Measurements from ENCODE around the gene HOXA7. TPM values are rescaled to one million over a fixed set of nuclear protein-coding genes. Genes with fewer than 3 reads are reported as not detected.
A peak's percentile ranks its signal among the peaks of the same experiment; 100 is the strongest.

Gene HOXA7
- total and polyA plus RNA-seq, 12 donors: 7.9 to 39.1 (median 22.7) TPM

- Histone ChIP-seq H3K4me1 (replicated peaks in 1 of 2) (peaks cover 12 to 25% of the 10 kb centered on the region in 2 donors), H3K27ac (peak overlapping the region in 3 of 5 donors; percentile 61 to 92 (median 91))
These were observed 634 bp upstream of the HOXA7 start for GRCh38 chr7:27156916-27157701.

GRCh38 chr7:27155816-27156507 lies 513 bp downstream of the HOXA7 start:
- peak overlapping the region in 2 of 4 donors; percentile 33 to 57 for H3K4me3 ChIP-seq
- WGBS, 4 donors: 1 to 2% (median 1%) methylated on average over 9 to 63 of the region's 63 CpGs
- intact Hi-C loops (cut with DNase I): no loop called here
- peak overlapping the region; percentile 28 to 92 (median 73) for H3K27ac ChIP-seq
- peak; percentile 54 to 67 (median 63) for DNase-seq
- H3K27me3 ChIP-seq: no peaks in the 10 kb centered on the region
- H3K36me3 ChIP-seq (replicated peaks in 1 of 2): no peaks in the 10 kb centered on the region
- TF ChIP-seq POLR2A (IDR thresholded peaks at IDR 0.05) (peak in 1 of 2 donors; percentile 52), CTCF (IDR thresholded peaks at IDR 0.05) (no peak)
- no peaks in the 10 kb centered on the region for H3K9me3 ChIP-seq (replicated peaks in 1 of 3)
- peaks cover 12 to 26% of the 10 kb centered on the region in 2 donors for H3K4me1 ChIP-seq (replicated peaks in 1 of 2)

More at GRCh38 chr7:27156916-27157701, 634 bp upstream of the HOXA7 start:
- H3K27me3 ChIP-seq: no peaks in the 10 kb centered on the region
- intact Hi-C loops (cut with DNase I): no loop called here
- H3K4me3 ChIP-seq: peak overlapping the region in 2 of 4 donors; percentile 33 to 57
- H3K9me3 ChIP-seq (replicated peaks in 1 of 3): no peaks in the 10 kb centered on the region
- WGBS, 4 donors: 38 to 70% (median 49%) methylated on average over 16 to 30 of the region's 30 CpGs
- TF ChIP-seq CTCF (IDR thresholded peaks at IDR 0.05): no peak
- no peak for TF ChIP-seq POLR2A (IDR thresholded peaks at IDR 0.05)
- no peaks in the 10 kb centered on the region for H3K36me3 ChIP-seq (replicated peaks in 1 of 2)
- DNase-seq: peak in 5 of 7 donors; percentile 16 to 56 (median 28)

- no peaks in the 10 kb centered on the region for H3K36me3 ChIP-seq (replicated peaks in 1 of 2)
- peaks cover 7 to 21% of the 10 kb centered on the region in 2 donors for H3K4me1 ChIP-seq (replicated peaks in 1 of 2)
- H3K27ac ChIP-seq: peak overlapping the region; percentile 28 to 92 (median 73)
- peak overlapping the region in 2 of 4 donors; percentile 33 to 57 for H3K4me3 ChIP-seq
- no peaks in the 10 kb centered on the region for H3K27me3 ChIP-seq
- no peaks in the 10 kb centered on the region for H3K9me3 ChIP-seq (replicated peaks in 1 of 3)
- DNase-seq: peak; percentile 44 to 72 (median 60)
- intact Hi-C loops (cut with DNase I): no loop called here
- 19 to 43% (median 31%) methylated on average over 26 to 48 of the region's 48 CpGs for WGBS, 4 donors
- TF ChIP-seq CTCF (IDR thresholded peaks at IDR 0.05) (no peak), POLR2A (IDR thresholded peaks at IDR 0.05) (peak in 1 of 2 donors; percentile 39)
These were observed 1.3 kb downstream of the HOXA7 start for GRCh38 chr7:27154901-27155815.
